ENCODE data around the gene IL13RA2. TPM values are rescaled to one million over a fixed set of nuclear protein-coding genes. Genes with fewer than 3 reads are reported as not detected.

The IL13RA2 gene
- total and polyA plus RNA-seq, 2 experiments from 2014 or later: 11.5 to 12.3 TPM

- H3K4me1 ChIP-seq (ENCODE audit: insufficient read depth): no peaks in the 10 kb centered on the region
- H3K4me3 ChIP-seq: no peak overlapping the region
- no peak overlapping the region for H2AFZ ChIP-seq
- DNase-seq: peak; percentile 48
- H3K9me3 ChIP-seq (ENCODE audit: low read depth): no peaks in the 10 kb centered on the region
- no peak overlapping the region for H3K27ac ChIP-seq
- in situ Hi-C loops (cut with MboI): no loop called here
- no peaks in the 10 kb centered on the region for H3K27me3 ChIP-seq (replicated peaks; ENCODE audit: insufficient read depth)
- H4K20me1 ChIP-seq (ENCODE audit: insufficient read depth): no peaks in the 10 kb centered on the region
- no peaks in the 10 kb centered on the region for H3K79me2 ChIP-seq (ENCODE audit: insufficient read depth)
- H3K36me3 ChIP-seq (ENCODE audit: low read depth): no peaks in the 10 kb centered on the region
- H3K9ac ChIP-seq: no peak overlapping the region
- H3K4me2 ChIP-seq (ENCODE audit: unreplicated experiment): no peak overlapping the region
- H3K9me2 ChIP-seq (ENCODE audit: insufficient read depth): no peaks in the 10 kb centered on the region
- TF ChIP-seq EZH2 (IDR thresholded peaks at IDR 0.05; ENCODE audit: insufficient read depth, poor library complexity, severe bottlenecking) (no peak), EZH2phosphoT487 (IDR thresholded peaks at IDR 0.05; ENCODE audit: insufficient read depth, low read depth) (no peak)
- H3F3A ChIP-seq (ENCODE audit: insufficient read depth): no peaks in the 10 kb centered on the region
- 38 to 79% methylated on average over 1 of the region's 1 CpG for WGBS, 2 experiments (ENCODE audit: low coverage in 1 of 2, low lambda C conversion rate in 2 of 2, missing lambda C conversion rate in 2 of 2)
These were observed 21.0 kb upstream of the IL13RA2 start for GRCh38 chrX:115038406-115038805.

- Histone ChIP-seq H3K27ac (no peak overlapping the region), H2AFZ (no peak overlapping the region), H3K9me2 (ENCODE audit: insufficient read depth) (no peaks in the 10 kb centered on the region), H4K20me1 (ENCODE audit: insufficient read depth) (no peaks in the 10 kb centered on the region), H3F3A (ENCODE audit: insufficient read depth) (no peaks in the 10 kb centered on the region), H3K4me3 (no peak overlapping the region), H3K9ac (no peak overlapping the region), H3K27me3 (replicated peaks; ENCODE audit: insufficient read depth) (no peaks in the 10 kb centered on the region), H3K36me3 (ENCODE audit: low read depth) (no peaks in the 10 kb centered on the region), H3K9me3 (ENCODE audit: low read depth) (no peaks in the 10 kb centered on the region), H3K79me2 (ENCODE audit: insufficient read depth) (no peaks in the 10 kb centered on the region), H3K4me2 (ENCODE audit: unreplicated experiment) (no peak overlapping the region), H3K4me1 (ENCODE audit: insufficient read depth) (no peaks in the 10 kb centered on the region)
- no peak for DNase-seq
- in situ Hi-C loops (cut with MboI): no loop called here
- TF ChIP-seq EZH2 (IDR thresholded peaks at IDR 0.05; ENCODE audit: insufficient read depth, poor library complexity, severe bottlenecking) (no peak), EZH2phosphoT487 (IDR thresholded peaks at IDR 0.05; ENCODE audit: insufficient read depth, low read depth) (no peak)
- 15% methylated on average over 1 of the region's 1 CpG; no CpG with 5 or more reads in 1 of the 2 experiments for WGBS, 2 experiments (ENCODE audit: low coverage in 1 of 2, low lambda C conversion rate in 2 of 2, missing lambda C conversion rate in 2 of 2)
These were observed 18.6 kb upstream of the IL13RA2 start for GRCh38 chrX:115036029-115036428.

- TF ChIP-seq EZH2 (IDR thresholded peaks at IDR 0.05; ENCODE audit: insufficient read depth, poor library complexity, severe bottlenecking) (no peak), EZH2phosphoT487 (IDR thresholded peaks at IDR 0.05; ENCODE audit: insufficient read depth, low read depth) (no peak)
- Histone ChIP-seq H2AFZ (no peak overlapping the region), H3K27ac (no peak overlapping the region), H3K36me3 (ENCODE audit: low read depth) (no peaks in the 10 kb centered on the region), H3K4me1 (ENCODE audit: insufficient read depth) (peaks cover 5% of the 10 kb centered on the region; the same call in 1 of the 2 replicates), H3K4me2 (ENCODE audit: unreplicated experiment) (no peak overlapping the region), H3K9me3 (ENCODE audit: low read depth) (no peaks in the 10 kb centered on the region), H3K9me2 (ENCODE audit: insufficient read depth) (no peaks in the 10 kb centered on the region), H3K4me3 (no peak overlapping the region), H3K79me2 (ENCODE audit: insufficient read depth) (no peaks in the 10 kb centered on the region), H3K27me3 (replicated peaks; ENCODE audit: insufficient read depth) (no peaks in the 10 kb centered on the region), H3F3A (ENCODE audit: insufficient read depth) (no peaks in the 10 kb centered on the region), H3K9ac (no peak overlapping the region), H4K20me1 (ENCODE audit: insufficient read depth) (no peaks in the 10 kb centered on the region)
- in situ Hi-C loops (cut with MboI): no loop called here
- 59 to 79% methylated on average over 2 of the region's 2 CpGs for WGBS, 2 experiments (ENCODE audit: low coverage in 1 of 2, low lambda C conversion rate in 2 of 2, missing lambda C conversion rate in 2 of 2)
- no peak for DNase-seq
These were observed 14.6 kb upstream of the IL13RA2 start for GRCh38 chrX:115031989-115032388.

- H3K4me2 ChIP-seq (ENCODE audit: unreplicated experiment): no peak overlapping the region
- no peaks in the 10 kb centered on the region for H3K9me2 ChIP-seq (ENCODE audit: insufficient read depth)
- no peak overlapping the region for H3K4me3 ChIP-seq
- H3K27ac ChIP-seq: no peak overlapping the region
- no peak overlapping the region for H2AFZ ChIP-seq
- no peak overlapping the region for H3K9ac ChIP-seq
- in situ Hi-C loops (cut with MboI): no loop called here
- no peaks in the 10 kb centered on the region for H4K20me1 ChIP-seq (ENCODE audit: insufficient read depth)
- WGBS, 2 experiments (ENCODE audit: low coverage in 1 of 2, low lambda C conversion rate in 2 of 2, missing lambda C conversion rate in 2 of 2): 89 to 94% methylated on average over 2 of the region's 2 CpGs
- TF ChIP-seq EZH2phosphoT487 (IDR thresholded peaks at IDR 0.05; ENCODE audit: insufficient read depth, low read depth) (no peak), EZH2 (IDR thresholded peaks at IDR 0.05; ENCODE audit: insufficient read depth, poor library complexity, severe bottlenecking) (no peak)
- H3K79me2 ChIP-seq (ENCODE audit: insufficient read depth): no peaks in the 10 kb centered on the region
- H3K36me3 ChIP-seq (ENCODE audit: low read depth): no peaks in the 10 kb centered on the region
- no peaks in the 10 kb centered on the region for H3F3A ChIP-seq (ENCODE audit: insufficient read depth)
- no peaks in the 10 kb centered on the region for H3K27me3 ChIP-seq (replicated peaks; ENCODE audit: insufficient read depth)
- no peaks in the 10 kb centered on the region for H3K9me3 ChIP-seq (ENCODE audit: low read depth)
- H3K4me1 ChIP-seq (ENCODE audit: insufficient read depth): peaks cover 5% of the 10 kb centered on the region; the same call in 1 of the 2 replicates
- DNase-seq: no peak
These were observed 13.2 kb upstream of the IL13RA2 start for GRCh38 chrX:115030625-115031024.
